Measurements from ENCODE around the gene TFF1.

DNA sequence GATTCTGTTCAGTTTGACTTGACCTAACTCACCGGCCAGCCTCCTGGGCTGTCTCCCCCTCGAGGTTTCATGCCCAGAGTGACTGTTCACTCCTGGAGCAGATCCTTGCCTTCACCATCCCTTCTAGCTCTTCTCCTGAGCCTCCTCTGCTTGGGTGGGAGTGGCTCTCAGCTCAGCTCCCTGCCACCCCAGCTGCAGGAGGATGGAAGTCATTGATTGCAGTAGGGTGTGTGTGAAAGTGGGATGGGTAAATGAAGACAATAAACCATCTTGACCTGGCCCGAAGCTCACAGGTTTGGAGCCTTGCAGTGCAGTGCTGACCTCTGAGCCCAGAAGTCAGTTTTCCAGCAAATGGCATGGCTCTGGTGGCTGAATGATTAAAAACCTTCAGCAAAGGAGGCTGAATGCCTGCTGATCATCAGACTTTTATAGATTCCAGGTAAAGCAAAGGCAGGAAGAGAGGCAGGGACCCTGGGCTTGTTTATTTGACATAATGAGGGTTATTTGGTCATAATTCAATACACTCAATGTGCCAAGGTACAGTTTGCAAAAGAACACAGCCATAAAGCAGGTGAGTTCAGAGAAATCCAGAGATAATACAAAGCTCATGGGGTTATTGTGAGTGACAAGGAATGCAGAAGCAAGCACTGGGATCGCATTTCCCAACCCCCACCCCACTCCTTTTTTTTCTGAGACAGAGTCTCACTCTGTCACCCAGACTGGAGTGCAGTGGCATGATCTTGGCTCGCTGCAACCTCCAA is 33.6 kb downstream of the TFF1 start:
- TF ChIP-seq GATA2 (IDR thresholded peaks at IDR 0.05; ENCODE audit: low read depth, low read length) (no peak), GATA3 (IDR thresholded peaks at IDR 0.05; ENCODE audit: low read depth, low read length) (no peak)
